ENCODE results near the gene C12orf75. TPM values are rescaled to one million over a fixed set of nuclear protein-coding genes. Genes with fewer than 3 reads are reported as not detected.

The C12orf75 gene
- total RNA-seq, 2 donors from 2014 or later: 43.7 to 57.0 TPM

DNA sequence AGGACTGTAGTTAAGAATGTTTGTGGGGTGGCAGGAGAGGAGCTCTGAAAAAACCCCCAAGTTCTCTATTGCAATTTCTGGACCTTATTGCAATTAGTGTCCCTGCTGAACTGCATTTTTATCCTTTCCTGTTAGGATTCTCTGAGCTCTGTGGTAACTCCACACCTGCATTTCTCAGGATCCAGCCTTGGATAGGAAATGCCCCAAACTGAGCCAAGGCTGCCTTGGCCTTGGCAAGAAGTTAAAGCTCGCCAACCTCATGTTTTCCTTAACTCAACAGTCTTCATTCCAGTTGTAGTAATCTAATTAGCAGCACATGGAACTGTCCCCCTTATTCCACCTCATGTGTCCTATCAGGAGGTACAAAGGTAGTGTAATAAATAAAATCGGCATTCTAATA is 66.5 kb downstream of the C12orf75 start:
- Histone ChIP-seq H3K36me3 (ENCODE audit: control insufficient read depth, insufficient read depth, low read length) (no peaks in the 10 kb centered on the region), H3K27me3 (ENCODE audit: control insufficient read depth, insufficient read depth, low read length, poor library complexity, severe bottlenecking) (no peaks in the 10 kb centered on the region), H3K27ac (ENCODE audit: low read depth, low read length) (no peak overlapping the region), H3K9me3 (ENCODE audit: control insufficient read depth, low read length) (peaks cover 9% of the 10 kb centered on the region), H3K4me1 (ENCODE audit: control insufficient read depth, insufficient read depth, low read length) (no peaks in the 10 kb centered on the region), H3K4me3 (ENCODE audit: low read length) (no peak overlapping the region), H3K9ac (ENCODE audit: extremely low read depth, low read length, poor library complexity, severe bottlenecking) (no peak overlapping the region)
- peaks cover 8% of the 10 kb centered on the region for H3K27me3 Mint-ChIP-seq (ENCODE audit: insufficient read depth)
- no peak overlapping the region for H3K27ac Mint-ChIP-seq
- 97 to 100% methylated on average over 1 to 2 of the region's 2 CpGs for WGBS, 2 experiments (ENCODE audit: insufficient coverage in 1 of 2, insufficient read length in 1 of 2)
- H3K4me3 Mint-ChIP-seq: no peak overlapping the region
- TF ChIP-seq, protein P1, sequence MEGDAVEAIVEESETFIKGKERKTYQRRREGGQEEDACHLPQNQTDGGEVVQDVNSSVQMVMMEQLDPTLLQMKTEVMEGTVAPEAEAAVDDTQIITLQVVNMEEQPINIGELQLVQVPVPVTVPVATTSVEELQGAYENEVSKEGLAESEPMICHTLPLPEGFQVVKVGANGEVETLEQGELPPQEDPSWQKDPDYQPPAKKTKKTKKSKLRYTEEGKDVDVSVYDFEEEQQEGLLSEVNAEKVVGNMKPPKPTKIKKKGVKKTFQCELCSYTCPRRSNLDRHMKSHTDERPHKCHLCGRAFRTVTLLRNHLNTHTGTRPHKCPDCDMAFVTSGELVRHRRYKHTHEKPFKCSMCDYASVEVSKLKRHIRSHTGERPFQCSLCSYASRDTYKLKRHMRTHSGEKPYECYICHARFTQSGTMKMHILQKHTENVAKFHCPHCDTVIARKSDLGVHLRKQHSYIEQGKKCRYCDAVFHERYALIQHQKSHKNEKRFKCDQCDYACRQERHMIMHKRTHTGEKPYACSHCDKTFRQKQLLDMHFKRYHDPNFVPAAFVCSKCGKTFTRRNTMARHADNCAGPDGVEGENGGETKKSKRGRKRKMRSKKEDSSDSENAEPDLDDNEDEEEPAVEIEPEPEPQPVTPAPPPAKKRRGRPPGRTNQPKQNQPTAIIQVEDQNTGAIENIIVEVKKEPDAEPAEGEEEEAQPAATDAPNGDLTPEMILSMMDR (conservative IDR thresholded peaks at IDR 0.05): no peak
- no peaks in the 10 kb centered on the region for H3K36me3 Mint-ChIP-seq (ENCODE audit: low read depth)
- no peak for DNase-seq
- no peaks in the 10 kb centered on the region for H3K4me1 Mint-ChIP-seq
- peaks cover 9% of the 10 kb centered on the region for H3K9me3 Mint-ChIP-seq

DNA sequence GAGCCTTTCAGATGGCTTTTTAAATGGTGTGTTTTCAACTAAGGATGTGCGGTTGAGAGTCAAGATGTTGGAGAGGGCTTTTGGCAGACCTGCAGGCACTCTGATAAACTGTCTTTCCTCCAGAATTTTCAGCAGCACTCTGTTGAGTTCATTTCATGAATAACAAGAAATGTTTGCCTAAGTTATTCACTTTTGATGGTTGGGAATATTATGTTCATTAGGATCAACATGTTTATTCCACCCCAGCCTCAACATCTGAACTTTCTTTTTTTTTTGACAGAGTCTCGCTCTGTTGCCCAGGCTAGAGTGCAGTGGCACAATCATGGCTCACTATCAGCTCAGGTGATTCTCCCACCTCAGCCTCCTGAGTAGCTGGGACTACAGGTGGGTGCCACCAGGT is 68.4 kb downstream of the C12orf75 start:
- Histone ChIP-seq H3K9ac (ENCODE audit: extremely low read depth, low read length, poor library complexity, severe bottlenecking) (no peak overlapping the region), H3K27ac (ENCODE audit: low read depth, low read length) (no peak overlapping the region), H3K4me3 (ENCODE audit: low read length) (no peak overlapping the region), H3K36me3 (ENCODE audit: control insufficient read depth, insufficient read depth, low read length) (no peaks in the 10 kb centered on the region), H3K9me3 (ENCODE audit: control insufficient read depth, low read length) (peaks cover 12% of the 10 kb centered on the region), H3K4me1 (ENCODE audit: control insufficient read depth, insufficient read depth, low read length) (no peaks in the 10 kb centered on the region), H3K27me3 (ENCODE audit: control insufficient read depth, insufficient read depth, low read length, poor library complexity, severe bottlenecking) (no peaks in the 10 kb centered on the region)
- H3K9me3 Mint-ChIP-seq: peaks cover 10% of the 10 kb centered on the region
- H3K36me3 Mint-ChIP-seq (ENCODE audit: low read depth): no peaks in the 10 kb centered on the region
- WGBS, 2 experiments (ENCODE audit: insufficient coverage in 1 of 2, insufficient read length in 1 of 2): 79 to 95% methylated on average over 2 of the region's 2 CpGs
- H3K4me3 Mint-ChIP-seq: no peak overlapping the region
- H3K27me3 Mint-ChIP-seq (ENCODE audit: insufficient read depth): peaks cover 4% of the 10 kb centered on the region
- no peak for DNase-seq
- TF ChIP-seq, protein P1 (conservative IDR thresholded peaks at IDR 0.05): no peak
- H3K27ac Mint-ChIP-seq: no peak overlapping the region
- H3K4me1 Mint-ChIP-seq: no peaks in the 10 kb centered on the region

- no peaks in the 10 kb centered on the region for H3K36me3 ChIP-seq (ENCODE audit: control insufficient read depth, insufficient read depth, low read length)
- peaks cover 19% of the 10 kb centered on the region for H3K9me3 ChIP-seq (ENCODE audit: control insufficient read depth, low read length)
- Mint-ChIP-seq H3K27me3 (ENCODE audit: insufficient read depth) (peaks cover 4% of the 10 kb centered on the region), H3K36me3 (ENCODE audit: low read depth) (no peaks in the 10 kb centered on the region), H3K4me3 (no peak overlapping the region), H3K4me1 (no peaks in the 10 kb centered on the region), H3K27ac (no peak overlapping the region), H3K9me3 (peaks cover 17% of the 10 kb centered on the region)
- H3K27me3 ChIP-seq (ENCODE audit: control insufficient read depth, insufficient read depth, low read length, poor library complexity, severe bottlenecking): no peaks in the 10 kb centered on the region
- 96 to 97% methylated on average over 6 to 7 of the region's 7 CpGs for WGBS, 2 experiments (ENCODE audit: insufficient coverage in 1 of 2, insufficient read length in 1 of 2)
- TF ChIP-seq, protein P1 (conservative IDR thresholded peaks at IDR 0.05): no peak
- no peak overlapping the region for H3K4me3 ChIP-seq (ENCODE audit: low read length)
- H3K4me1 ChIP-seq (ENCODE audit: control insufficient read depth, insufficient read depth, low read length): no peaks in the 10 kb centered on the region
- no peak for DNase-seq
- no peak overlapping the region for H3K27ac ChIP-seq (ENCODE audit: low read depth, low read length)
- H3K9ac ChIP-seq (ENCODE audit: extremely low read depth, low read length, poor library complexity, severe bottlenecking): no peak overlapping the region
Observed at GRCh38 chr12:105399428-105400081, 69.1 kb downstream of the C12orf75 start.
